ENCODE results near the gene TSSK1B.

- TF ChIP-seq CTCF (IDR thresholded peaks at IDR 0.05; ENCODE audit: low read length): no peak
- TF ChIP-seq EZH2 (IDR thresholded peaks at IDR 0.05; ENCODE audit: borderline replicate concordance, low read length): no peak
Observed at GRCh38 chr5:113390224-113390623, 44.6 kb downstream of the TSSK1B start.

Data from OCI-LY1 (cell line).